Skeletal muscle satellite cell (primary cell): Measurements from ENCODE around the gene CCDC197.
A peak's percentile ranks its signal among the peaks of the same experiment; 100 is the strongest.

Experiments used
- H3K27me3 ChIP-seq: 2 replicates; pipeline ENCODE4 v1.7.0; 2013; ENCODE audit warnings: low read length; ENCODE audit not compliant: control insufficient read depth, insufficient read depth
- H3K36me3 ChIP-seq: 2 replicates; pipeline ENCODE4 v1.7.0; 2013; ENCODE audit warnings: mild to moderate bottlenecking, control low read depth, low read length; ENCODE audit not compliant: insufficient read depth
- H3K4me1 ChIP-seq: 2 replicates; pipeline ENCODE4 v1.7.0; 2013; ENCODE audit warnings: low read length; ENCODE audit not compliant: control insufficient read depth, insufficient read depth
- H3K4me2 ChIP-seq: 2 replicates; pipeline ENCODE4 v1.7.0; 2013; ENCODE audit warnings: mild to moderate bottlenecking, low read length
- H3K4me3 ChIP-seq: 2 replicates; pipeline ENCODE4 v1.7.0; 2013; ENCODE audit warnings: low read length
- H3K9ac ChIP-seq: 2 replicates; pipeline ENCODE4 v1.7.0; 2013; ENCODE audit warnings: mild to moderate bottlenecking, low read depth, low read length, moderate library complexity
- H3K9me3 ChIP-seq: replicated peaks from 2 replicates; pipeline ENCODE4 v1.7.0; 2013; ENCODE audit warnings: mild to moderate bottlenecking, control low read depth, low read length

Gene CCDC197

DNA sequence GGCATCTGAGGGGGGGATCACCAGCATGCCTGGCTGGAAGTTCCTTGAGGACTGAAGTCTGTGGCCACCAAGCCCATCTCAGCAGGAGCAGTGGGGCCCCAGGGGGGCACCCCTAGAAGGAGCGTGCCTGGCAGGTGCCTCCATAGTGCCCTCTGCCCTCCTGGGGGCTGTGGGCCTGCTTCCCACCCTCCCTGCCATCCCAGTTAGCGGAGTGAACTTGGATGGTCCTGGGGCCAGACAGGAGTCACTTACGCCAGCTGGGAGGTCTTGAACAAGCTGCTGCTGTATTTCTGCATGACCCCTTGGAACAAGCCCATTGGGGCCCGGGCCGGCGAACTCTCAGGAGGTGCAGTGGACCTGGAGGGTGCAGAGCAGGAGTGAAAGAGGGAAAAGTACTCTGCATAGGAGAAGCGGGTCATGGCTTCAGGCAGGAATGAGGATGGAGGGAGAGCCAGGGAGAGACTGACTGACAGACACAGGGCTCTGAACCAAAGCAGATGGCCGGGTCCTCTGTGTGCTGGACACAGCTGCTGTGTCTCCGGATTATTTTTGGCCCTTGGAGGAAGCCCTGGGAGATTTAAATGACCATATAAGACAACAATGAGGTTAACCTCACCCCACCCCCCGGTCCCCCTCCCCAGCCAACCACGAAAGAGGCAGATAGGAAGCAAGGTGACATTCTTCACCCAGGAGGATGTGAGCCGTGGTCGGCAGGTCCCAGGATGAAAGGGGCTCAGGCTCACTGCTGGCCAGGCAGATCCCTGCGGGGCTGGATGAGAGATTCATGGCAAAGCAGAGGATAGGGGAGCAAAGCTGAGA, 40.4 kb upstream of the CCDC197 start:
- Histone ChIP-seq H3K4me3 (no peak overlapping the region), H3K9me3 (no peaks in the 10 kb centered on the region), H3K4me1 (peaks cover 24% of the 10 kb centered on the region), H3K27me3 (peaks cover 55% of the 10 kb centered on the region), H3K36me3 (no peaks in the 10 kb centered on the region), H3K9ac (no peak overlapping the region), H3K4me2 (no peak overlapping the region)

DNA sequence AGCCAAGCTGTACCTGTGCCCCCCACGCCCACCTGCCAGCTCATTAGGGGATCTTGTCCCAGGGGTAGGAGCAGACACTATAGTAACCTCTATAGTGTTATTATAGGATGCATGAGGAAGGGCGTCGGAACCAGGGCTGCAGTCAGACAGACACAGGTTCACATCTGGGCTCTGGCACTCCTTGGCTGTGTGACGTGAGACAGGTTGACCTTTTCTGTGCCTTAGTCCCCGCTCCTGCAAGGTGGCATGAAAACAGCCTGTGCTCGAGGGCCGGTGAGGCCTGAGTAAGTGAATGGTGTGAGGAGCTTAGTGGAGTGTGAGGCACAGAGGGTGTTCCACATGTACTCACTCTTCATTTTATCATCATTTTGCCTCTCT, 39.8 kb upstream of the CCDC197 start:
- Histone ChIP-seq H3K4me1 (peaks cover 24% of the 10 kb centered on the region), H3K27me3 (peaks cover 50% of the 10 kb centered on the region)

GRCh38 chr14:93957751-93958566, 39.1 kb upstream of the CCDC197 start:
- H3K4me2 ChIP-seq = no peak overlapping the region
- no peak overlapping the region for H3K4me3 ChIP-seq
- no peak overlapping the region for H3K9ac ChIP-seq
- peaks cover 43% of the 10 kb centered on the region for H3K27me3 ChIP-seq
- H3K36me3 ChIP-seq = no peaks in the 10 kb centered on the region
- peaks cover 29% of the 10 kb centered on the region for H3K4me1 ChIP-seq
- H3K9me3 ChIP-seq = no peaks in the 10 kb centered on the region

More for the DNA sequence above, 39.8 kb upstream of the CCDC197 start:
- no peak overlapping the region for H3K4me2 ChIP-seq
- no peak overlapping the region for H3K4me3 ChIP-seq
- H3K36me3 ChIP-seq = no peaks in the 10 kb centered on the region
- H3K9ac ChIP-seq = no peak overlapping the region
- H3K9me3 ChIP-seq = no peaks in the 10 kb centered on the region

DNA sequence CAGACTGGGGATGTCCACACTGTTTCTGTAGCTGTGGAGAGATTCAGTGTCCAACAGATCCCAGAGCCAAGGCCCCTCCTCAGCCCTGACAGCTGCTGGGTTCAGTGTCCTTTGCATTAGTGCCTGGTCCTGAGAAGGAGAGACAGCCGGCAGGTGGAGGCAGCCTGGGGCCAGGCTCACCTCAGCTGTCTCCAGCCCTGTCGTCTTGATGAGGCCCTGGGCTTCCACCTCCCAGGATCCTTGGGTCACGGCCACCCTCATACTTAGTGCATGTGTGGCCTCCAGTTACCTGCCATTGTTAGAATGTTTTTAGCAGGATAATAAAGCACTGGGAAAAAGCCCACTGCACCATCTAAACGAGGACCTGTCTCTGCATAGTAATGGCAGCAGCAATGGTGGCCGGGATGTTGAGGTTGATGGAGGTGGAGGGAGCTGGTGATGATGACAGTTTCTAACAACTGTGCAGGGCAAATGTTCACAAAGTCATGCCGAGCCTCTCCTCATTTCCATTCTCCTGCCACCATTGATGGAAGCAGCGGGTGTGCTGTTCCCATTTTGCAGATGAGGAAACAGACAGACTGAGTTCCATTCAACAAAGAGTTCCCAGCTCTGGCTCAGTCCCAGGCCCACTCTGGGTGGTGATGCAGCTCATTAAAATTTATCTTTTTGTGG, 38.4 kb upstream of the CCDC197 start:
- Histone ChIP-seq H3K4me3 (no peak overlapping the region), H3K4me1 (peaks cover 34% of the 10 kb centered on the region), H3K27me3 (peaks cover 36% of the 10 kb centered on the region), H3K4me2 (peak overlapping the region; percentile 46), H3K9me3 (no peaks in the 10 kb centered on the region), H3K9ac (peak overlapping the region; percentile 32), H3K36me3 (no peaks in the 10 kb centered on the region)

DNA sequence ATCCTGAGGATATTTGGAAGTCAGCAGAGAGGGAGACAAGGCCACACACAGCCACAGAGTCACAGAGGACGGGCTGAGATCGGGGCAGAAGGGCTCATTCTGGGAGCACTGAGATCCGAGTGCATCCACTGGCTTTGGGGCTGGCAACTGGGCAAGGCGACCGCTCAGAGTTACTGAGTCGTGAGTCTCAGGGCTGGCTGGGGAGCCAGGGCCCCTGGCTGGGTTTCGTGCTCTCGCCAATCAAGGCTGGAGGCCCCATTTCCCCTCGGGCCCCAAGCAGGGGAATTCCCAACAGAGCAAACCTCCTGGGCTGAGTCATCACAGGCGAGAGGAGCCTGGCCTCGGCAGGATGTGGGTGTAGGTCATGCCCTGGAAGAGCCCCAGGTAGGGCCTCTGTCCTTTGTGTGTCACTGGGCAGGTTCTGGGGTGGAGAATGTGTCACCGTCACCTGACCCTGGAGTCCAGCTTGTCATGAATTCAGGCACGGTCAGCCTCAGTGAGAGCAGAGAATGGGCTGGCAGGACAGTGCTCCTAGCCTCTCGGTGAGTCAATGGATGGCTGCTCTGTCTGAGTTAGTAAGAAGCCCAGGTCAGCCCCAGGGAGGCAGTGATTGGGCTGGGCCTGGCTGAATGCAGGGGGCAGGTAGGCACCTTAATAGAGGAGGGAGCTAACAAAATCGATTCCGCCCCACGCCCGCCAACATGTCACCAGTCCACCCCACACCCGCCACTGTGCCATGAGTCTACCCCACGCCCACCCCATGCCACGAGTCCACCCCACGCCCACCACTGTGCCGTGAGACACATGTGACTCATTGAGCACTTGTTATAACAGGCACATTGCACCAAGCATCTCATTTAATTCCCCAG, 37.6 kb upstream of the CCDC197 start:
- Histone ChIP-seq H3K27me3 (peaks cover 28% of the 10 kb centered on the region), H3K4me1 (peaks cover 34% of the 10 kb centered on the region), H3K9me3 (no peaks in the 10 kb centered on the region), H3K4me2 (peak overlapping the region; percentile 46), H3K4me3 (no peak overlapping the region), H3K9ac (peak overlapping the region; percentile 32), H3K36me3 (no peaks in the 10 kb centered on the region)

DNA sequence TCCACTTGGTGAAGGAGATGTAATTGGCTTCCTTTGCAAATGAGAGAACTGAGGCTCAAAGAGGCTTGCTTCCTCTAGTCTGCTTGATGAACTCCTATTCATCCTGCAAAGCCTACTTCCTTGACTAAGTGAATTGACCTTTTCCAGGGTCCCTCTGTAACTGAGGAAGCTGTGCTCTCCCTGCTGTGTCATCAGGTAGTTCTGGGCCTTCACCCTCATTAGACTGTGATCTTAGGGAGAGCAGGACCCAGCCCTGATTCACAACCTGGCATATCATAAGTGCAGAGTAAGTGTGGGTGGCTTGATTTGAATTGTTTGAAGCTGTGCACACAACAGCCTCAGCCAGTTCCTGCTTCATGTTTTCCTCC, 37.0 kb upstream of the CCDC197 start:
- H3K4me3 ChIP-seq = no peak overlapping the region
- H3K9me3 ChIP-seq = no peaks in the 10 kb centered on the region
- peak overlapping the region; percentile 46 for H3K4me2 ChIP-seq
- peaks cover 36% of the 10 kb centered on the region for H3K4me1 ChIP-seq
- H3K9ac ChIP-seq = no peak overlapping the region
- peaks cover 22% of the 10 kb centered on the region for H3K27me3 ChIP-seq
- no peaks in the 10 kb centered on the region for H3K36me3 ChIP-seq

GRCh38 chr14:93960774-93961438, 36.2 kb upstream of the CCDC197 start:
- Histone ChIP-seq H3K27me3 (peaks cover 14% of the 10 kb centered on the region), H3K4me1 (peaks cover 38% of the 10 kb centered on the region), H3K4me3 (no peak overlapping the region), H3K9ac (no peak overlapping the region), H3K36me3 (no peaks in the 10 kb centered on the region), H3K4me2 (no peak overlapping the region), H3K9me3 (no peaks in the 10 kb centered on the region)

- Histone ChIP-seq H3K27me3 (peaks cover 7% of the 10 kb centered on the region), H3K9me3 (no peaks in the 10 kb centered on the region), H3K4me3 (no peak overlapping the region), H3K4me2 (no peak overlapping the region), H3K36me3 (no peaks in the 10 kb centered on the region), H3K9ac (no peak overlapping the region), H3K4me1 (peaks cover 42% of the 10 kb centered on the region)
These were observed 35.5 kb upstream of the CCDC197 start for GRCh38 chr14:93961620-93962019.

DNA sequence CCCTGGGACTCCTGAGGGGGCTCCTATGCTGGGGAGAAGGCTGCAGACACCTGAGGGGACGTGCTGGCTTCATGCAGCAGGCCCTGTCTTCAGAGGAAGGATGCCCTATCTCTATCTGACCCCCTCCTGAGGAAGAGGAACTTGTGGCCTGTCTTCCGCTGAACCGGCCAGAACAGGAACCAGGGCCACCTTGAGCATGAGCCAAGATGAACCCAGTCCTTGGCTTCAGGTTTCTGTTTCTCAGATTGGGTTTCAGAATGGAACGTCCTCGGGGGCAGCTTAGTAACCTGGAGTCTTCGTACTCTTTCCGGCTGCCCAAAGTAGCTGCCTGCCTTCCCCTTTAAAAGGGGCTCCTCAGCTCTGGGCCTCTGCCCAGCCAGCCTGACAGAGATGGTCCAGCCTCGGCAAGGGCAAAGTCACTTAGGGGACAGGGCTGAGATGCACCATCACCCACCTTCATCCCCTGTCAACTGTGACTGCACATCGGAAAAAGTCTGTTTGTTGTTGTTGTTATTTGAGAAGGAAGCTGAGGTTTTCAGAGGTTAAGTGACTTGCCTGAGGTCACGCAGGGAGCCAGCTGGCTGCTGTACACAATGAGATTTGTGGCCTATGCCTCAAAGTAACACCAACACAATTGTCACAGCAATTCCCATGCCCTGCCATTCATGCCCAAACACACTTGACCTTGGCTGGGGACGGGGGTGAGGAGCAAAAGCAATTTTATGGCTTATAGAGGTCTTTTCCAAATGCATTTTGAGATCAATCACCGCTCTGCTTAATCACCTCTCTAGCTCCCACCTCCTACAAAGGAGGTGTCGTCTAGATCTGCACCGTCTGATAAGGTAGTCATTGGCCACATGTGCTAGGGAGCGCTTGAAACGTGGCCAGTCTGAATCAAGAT, 34.1 kb upstream of the CCDC197 start:
- Histone ChIP-seq H3K9ac (no peak overlapping the region), H3K9me3 (no peaks in the 10 kb centered on the region), H3K4me1 (peaks cover 42% of the 10 kb centered on the region), H3K4me3 (no peak overlapping the region), H3K4me2 (peak overlapping the region; percentile 32), H3K27me3 (no peaks in the 10 kb centered on the region), H3K36me3 (no peaks in the 10 kb centered on the region)

DNA sequence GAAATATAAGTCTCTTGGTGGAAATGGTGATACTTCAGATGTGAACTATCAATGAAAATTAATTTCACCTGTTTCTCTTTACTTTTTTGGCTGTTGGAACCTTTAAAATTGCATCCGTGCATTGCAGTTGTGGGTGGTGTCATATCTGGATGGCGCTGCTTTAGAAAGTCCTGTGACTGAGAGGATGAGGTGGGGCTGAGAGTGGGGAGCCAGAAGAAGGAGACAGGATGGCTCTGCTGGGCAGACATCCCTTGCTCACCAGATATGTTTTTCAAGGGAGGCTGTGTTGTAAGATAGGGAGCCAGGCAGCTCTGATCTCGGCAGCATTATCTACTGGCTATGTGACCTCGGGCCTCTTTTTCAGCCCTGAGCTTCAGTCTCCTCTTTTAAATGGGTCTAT, 33.4 kb upstream of the CCDC197 start:
- Histone ChIP-seq H3K4me1 (peaks cover 42% of the 10 kb centered on the region), H3K9me3 (no peaks in the 10 kb centered on the region), H3K4me2 (no peak overlapping the region), H3K4me3 (no peak overlapping the region), H3K36me3 (no peaks in the 10 kb centered on the region), H3K27me3 (peaks cover 4% of the 10 kb centered on the region), H3K9ac (no peak overlapping the region)
